Osteoblast (primary cell): ENCODE results near the gene BMAL2. TPM values are rescaled to one million over a fixed set of nuclear protein-coding genes. Genes with fewer than 3 reads are reported as not detected.

ENCODE experiments used
- DNase-seq: peaks from one replicate; pipeline ENCODE4 v3.0.0; 2011; ENCODE audit warnings: low spot score, mixed read lengths; ENCODE audit not compliant: insufficient read length; ENCODE audit errors: missing footprints
- H2AFZ ChIP-seq: 2 replicates; pipeline ENCODE4 v1.6.0; 2011; ENCODE audit warnings: mild to moderate bottlenecking, low read length
- H3K27ac ChIP-seq: 2 replicates; pipeline ENCODE4 v1.5.1; 2011; ENCODE audit warnings: mild to moderate bottlenecking, low read depth, low read length, moderate library complexity
- H3K27me3 ChIP-seq: 2 replicates; pipeline ENCODE4 v1.6.0; 2012; ENCODE audit warnings: mild to moderate bottlenecking, control low read depth, inconsistent platforms, low read length, moderate library complexity; ENCODE audit not compliant: insufficient read depth
- H3K36me3 ChIP-seq: 2 replicates; pipeline ENCODE4 v1.5.1; 2011; ENCODE audit warnings: mild to moderate bottlenecking, low read length, control low read depth, moderate library complexity; ENCODE audit not compliant: insufficient read depth
- H3K4me1 ChIP-seq: 2 replicates; pipeline ENCODE4 v1.5.1; 2011; ENCODE audit warnings: mild to moderate bottlenecking, low read length, control low read depth, moderate library complexity; ENCODE audit not compliant: insufficient read depth
- H3K4me2 ChIP-seq: 2 replicates; pipeline ENCODE4 v1.6.0; 2011; ENCODE audit warnings: mild to moderate bottlenecking, low read length; ENCODE audit not compliant: insufficient read depth
- H3K4me3 ChIP-seq: fragments of 200-600 bp; sonication (generic); 3 replicates; pipeline ENCODE4 v1.5.1; 2012; ENCODE audit warnings: mild to moderate bottlenecking, low read length, inconsistent platforms; ENCODE audit not compliant: insufficient read depth
- H3K79me2 ChIP-seq: 2 replicates; pipeline ENCODE4 v1.6.0; 2012; ENCODE audit warnings: mild to moderate bottlenecking, low read length, control low read depth, inconsistent platforms; ENCODE audit not compliant: insufficient read depth
- H3K9me3 ChIP-seq: 2 replicates; pipeline ENCODE4 v1.5.1; 2011; ENCODE audit warnings: low read depth, low read length, control low read depth
- H4K20me1 ChIP-seq: 2 replicates; pipeline ENCODE4 v1.6.0; 2012; ENCODE audit warnings: mild to moderate bottlenecking, low read length, control low read depth; ENCODE audit not compliant: insufficient read depth
- CTCF ChIP-seq: IDR thresholded peaks from 2 replicates; pipeline ENCODE4 v1.5.1; 2011; ENCODE audit warnings: mild to moderate bottlenecking, low read depth, low read length, moderate library complexity; ENCODE audit errors: extremely low read depth
- total RNA-seq: library from RNA; depleted of rRNA; stranded (reverse); fragments of >200 nt; gene quantifications from 2 replicates; pipeline ENCODE4 v1.2.3, GENCODE V29; 2012

The BMAL2 gene
- total RNA-seq, 1 donor = 21.7 TPM

GRCh38 chr12:27300226-27300625 is 32.4 kb upstream of the BMAL2 start:
- Histone ChIP-seq H4K20me1 (peaks cover 5% of the 10 kb centered on the region), H3K4me2 (no peak overlapping the region), H3K27me3 (no peaks in the 10 kb centered on the region), H3K27ac (no peak overlapping the region), H3K9me3 (no peaks in the 10 kb centered on the region), H3K79me2 (peaks cover 21% of the 10 kb centered on the region), H3K4me3 (no peak overlapping the region), H3K36me3 (peaks cover 32% of the 10 kb centered on the region), H2AFZ (no peak overlapping the region), H3K4me1 (peaks cover 6% of the 10 kb centered on the region)
- DNase-seq = no peak
- no peak for TF ChIP-seq CTCF

- H3K27ac ChIP-seq = peak overlapping the region; percentile 29
- H3K79me2 ChIP-seq = peaks cover 4% of the 10 kb centered on the region
- no peaks in the 10 kb centered on the region for H3K9me3 ChIP-seq
- H3K4me3 ChIP-seq = no peak overlapping the region
- no peak for TF ChIP-seq CTCF
- no peak for DNase-seq
- H3K36me3 ChIP-seq = peaks cover 23% of the 10 kb centered on the region
- no peak overlapping the region for H3K4me2 ChIP-seq
- peaks cover 6% of the 10 kb centered on the region for H3K4me1 ChIP-seq
- H4K20me1 ChIP-seq = no peaks in the 10 kb centered on the region
- H2AFZ ChIP-seq = no peak overlapping the region
- no peaks in the 10 kb centered on the region for H3K27me3 ChIP-seq
Observed at GRCh38 chr12:27303139-27304111, 29.2 kb upstream of the BMAL2 start.

GRCh38 chr12:27304856-27305255 is 27.8 kb upstream of the BMAL2 start:
- no peak overlapping the region for H3K27ac ChIP-seq
- no peak for TF ChIP-seq CTCF
- peaks cover 30% of the 10 kb centered on the region for H3K36me3 ChIP-seq
- no peaks in the 10 kb centered on the region for H3K9me3 ChIP-seq
- no peaks in the 10 kb centered on the region for H3K27me3 ChIP-seq
- DNase-seq = no peak
- no peaks in the 10 kb centered on the region for H3K79me2 ChIP-seq
- H2AFZ ChIP-seq = no peak overlapping the region
- H3K4me3 ChIP-seq = no peak overlapping the region
- H3K4me2 ChIP-seq = no peak overlapping the region
- peaks cover 6% of the 10 kb centered on the region for H3K4me1 ChIP-seq
- H4K20me1 ChIP-seq = no peaks in the 10 kb centered on the region

- peak; percentile 55 for TF ChIP-seq CTCF
- H3K36me3 ChIP-seq = peaks cover 33% of the 10 kb centered on the region
- no peak overlapping the region for H3K4me3 ChIP-seq
- no peaks in the 10 kb centered on the region for H3K27me3 ChIP-seq
- H3K9me3 ChIP-seq = no peaks in the 10 kb centered on the region
- no peaks in the 10 kb centered on the region for H3K79me2 ChIP-seq
- H3K27ac ChIP-seq = peak overlapping the region; percentile 16
- no peak overlapping the region for H3K4me2 ChIP-seq
- H4K20me1 ChIP-seq = no peaks in the 10 kb centered on the region
- peaks cover 6% of the 10 kb centered on the region for H3K4me1 ChIP-seq
- DNase-seq = no peak
- no peak overlapping the region for H2AFZ ChIP-seq
Observed at GRCh38 chr12:27305673-27306456, 26.8 kb upstream of the BMAL2 start.
